Dendritic cell treated with granulocyte-macrophage colony-stimulating factor and Interleukin-4, amounts not matched to agents 40 ng/mL and 50 ng/mL, for 4 days (primary cell): ENCODE measurements around the gene TRIOBP.
"Not testable (repeated sequence)": the region's sequence is repeated elsewhere in the genome, so short reads cannot be mapped to it uniquely, and the experiment has no call there.

Experiments used
- H3K27ac Mint-ChIP-seq: one replicate; pipeline ENCODE4 v1.8.0; 2022; ENCODE audit warnings: mild to moderate bottlenecking, mixed read lengths
- H3K27me3 Mint-ChIP-seq: one replicate; pipeline ENCODE4 v1.8.0; 2022; ENCODE audit warnings: mild to moderate bottlenecking, mixed read lengths
- H3K36me3 Mint-ChIP-seq: one replicate; pipeline ENCODE4 v1.8.0; 2022; ENCODE audit warnings: low read depth, mixed read lengths
- H3K4me1 Mint-ChIP-seq: one replicate; pipeline ENCODE4 v1.8.0; 2022; ENCODE audit warnings: low read depth, mixed read lengths
- H3K4me3 Mint-ChIP-seq: one replicate; pipeline ENCODE4 v1.8.0; 2022; ENCODE audit warnings: mild to moderate bottlenecking, moderate library complexity, mixed read lengths
- H3K9me3 Mint-ChIP-seq: one replicate; pipeline ENCODE4 v1.8.0; 2022; ENCODE audit warnings: mixed read lengths
- intact Hi-C: fragments of 100-400 bp; cut with micrococcal nuclease; formaldehyde crosslinking; loops from one replicate; pipeline ENCODE4 v1.15.0; 2022

The TRIOBP gene

GRCh38 chr22:37792494-37792893, 95.6 kb downstream of the TRIOBP start:
- no peak overlapping the region for H3K27ac Mint-ChIP-seq
- intact Hi-C loops: no loop called here

GRCh38 chr22:37794376-37794775, 97.5 kb downstream of the TRIOBP start:
- Mint-ChIP-seq H3K27me3 (peaks cover 16% of the 10 kb centered on the region), H3K9me3 (no peaks in the 10 kb centered on the region), H3K36me3 (no peaks in the 10 kb centered on the region), H3K4me1 (peaks cover 5% of the 10 kb centered on the region), H3K27ac (no peak overlapping the region), H3K4me3 (no peak overlapping the region)
- intact Hi-C loops: no loop called here

More at GRCh38 chr22:37792494-37792893, 95.6 kb downstream of the TRIOBP start:
- no peaks in the 10 kb centered on the region for H3K36me3 Mint-ChIP-seq
- no peaks in the 10 kb centered on the region for H3K9me3 Mint-ChIP-seq
- H3K4me1 Mint-ChIP-seq: peaks cover 5% of the 10 kb centered on the region
- peaks cover 1% of the 10 kb centered on the region for H3K27me3 Mint-ChIP-seq
- H3K4me3 Mint-ChIP-seq: no peak overlapping the region

- Mint-ChIP-seq H3K4me3 (no peak overlapping the region), H3K27ac (no peak overlapping the region), H3K27me3 (peaks cover 26% of the 10 kb centered on the region), H3K4me1 (peaks cover 5% of the 10 kb centered on the region), H3K36me3 (no peaks in the 10 kb centered on the region), H3K9me3 (no peaks in the 10 kb centered on the region)
- intact Hi-C loops: no loop called here
Observed at GRCh38 chr22:37796079-37796478, 99.2 kb downstream of the TRIOBP start.

GRCh38 chr22:37797259-37797658, 100.4 kb downstream of the TRIOBP start:
- H3K4me3 Mint-ChIP-seq, H3K27ac Mint-ChIP-seq, H3K9me3 Mint-ChIP-seq, H3K4me1 Mint-ChIP-seq, intact Hi-C loops, H3K36me3 Mint-ChIP-seq: not testable (repeated sequence)
- H3K27me3 Mint-ChIP-seq: peaks cover 34% of the 10 kb centered on the region

- Mint-ChIP-seq H3K9me3 (no peaks in the 10 kb centered on the region), H3K4me3 (no peak overlapping the region), H3K36me3 (no peaks in the 10 kb centered on the region), H3K27me3 (peaks cover 41% of the 10 kb centered on the region), H3K27ac (no peak overlapping the region), H3K4me1 (peaks cover 5% of the 10 kb centered on the region)
- intact Hi-C loops: no loop called here
Observed at GRCh38 chr22:37797874-37798500, 101.1 kb downstream of the TRIOBP start.

GRCh38 chr22:37799979-37800378, 103.1 kb downstream of the TRIOBP start:
- peaks cover 20% of the 10 kb centered on the region for H3K4me1 Mint-ChIP-seq
- H3K27ac Mint-ChIP-seq, H3K4me3 Mint-ChIP-seq, intact Hi-C loops, H3K9me3 Mint-ChIP-seq, H3K36me3 Mint-ChIP-seq: not testable (repeated sequence)
- H3K27me3 Mint-ChIP-seq: peaks cover 55% of the 10 kb centered on the region

GRCh38 chr22:37801946-37802309, 105.1 kb downstream of the TRIOBP start:
- intact Hi-C loops: no loop called here
- Mint-ChIP-seq H3K9me3 (no peaks in the 10 kb centered on the region), H3K36me3 (no peaks in the 10 kb centered on the region), H3K27ac (peak overlapping the region; percentile 77), H3K4me1 (peaks cover 39% of the 10 kb centered on the region), H3K4me3 (peak overlapping the region; percentile 77), H3K27me3 (peaks cover 70% of the 10 kb centered on the region)

GRCh38 chr22:37802310-37803194, 105.7 kb downstream of the TRIOBP start:
- Mint-ChIP-seq H3K4me3 (peak overlapping the region; percentile 77), H3K4me1 (peaks cover 44% of the 10 kb centered on the region), H3K36me3 (no peaks in the 10 kb centered on the region), H3K27me3 (peaks cover 73% of the 10 kb centered on the region), H3K27ac (peak overlapping the region; percentile 77), H3K9me3 (no peaks in the 10 kb centered on the region)
- intact Hi-C loops: no loop called here

GRCh38 chr22:37803195-37803638, 106.4 kb downstream of the TRIOBP start:
- Mint-ChIP-seq H3K9me3 (no peaks in the 10 kb centered on the region), H3K27ac (peak overlapping the region; percentile 77), H3K4me3 (peak overlapping the region; percentile 77), H3K27me3 (peaks cover 73% of the 10 kb centered on the region), H3K36me3 (no peaks in the 10 kb centered on the region), H3K4me1 (peaks cover 51% of the 10 kb centered on the region)
- intact Hi-C loops: no loop called here

- Mint-ChIP-seq H3K4me1 (peaks cover 54% of the 10 kb centered on the region), H3K4me3 (peak overlapping the region; percentile 87), H3K36me3 (no peaks in the 10 kb centered on the region), H3K9me3 (no peaks in the 10 kb centered on the region), H3K27ac (peak overlapping the region; percentile 86), H3K27me3 (peaks cover 73% of the 10 kb centered on the region)
- intact Hi-C loops: no loop called here
Observed at GRCh38 chr22:37803639-37804351, 106.9 kb downstream of the TRIOBP start.

- intact Hi-C loops: no loop called here
- peak overlapping the region; percentile 86 for H3K27ac Mint-ChIP-seq
- H3K36me3 Mint-ChIP-seq: no peaks in the 10 kb centered on the region
- H3K27me3 Mint-ChIP-seq: peaks cover 75% of the 10 kb centered on the region
- peaks cover 54% of the 10 kb centered on the region for H3K4me1 Mint-ChIP-seq
- no peaks in the 10 kb centered on the region for H3K9me3 Mint-ChIP-seq
- peak overlapping the region; percentile 87 for H3K4me3 Mint-ChIP-seq
Observed at GRCh38 chr22:37804352-37804880, 107.6 kb downstream of the TRIOBP start.

- Mint-ChIP-seq H3K4me3 (peak overlapping the region; percentile 87), H3K36me3 (no peaks in the 10 kb centered on the region), H3K27me3 (peaks cover 79% of the 10 kb centered on the region), H3K9me3 (no peaks in the 10 kb centered on the region), H3K4me1 (peaks cover 54% of the 10 kb centered on the region), H3K27ac (peak overlapping the region; percentile 86)
- intact Hi-C loops: no loop called here
Observed at GRCh38 chr22:37804881-37805809, 108.3 kb downstream of the TRIOBP start.

GRCh38 chr22:37805810-37806277, 109.0 kb downstream of the TRIOBP start:
- Mint-ChIP-seq H3K4me1 (peaks cover 54% of the 10 kb centered on the region), H3K4me3 (peak overlapping the region; percentile 87), H3K27ac (peak overlapping the region; percentile 86), H3K9me3 (no peaks in the 10 kb centered on the region), H3K36me3 (no peaks in the 10 kb centered on the region), H3K27me3 (peaks cover 72% of the 10 kb centered on the region)
- intact Hi-C loops: no loop called here
